AG04450 (cell line): ENCODE data around the gene STK32C. TPM values are rescaled to one million over a fixed set of nuclear protein-coding genes. Genes with fewer than 3 reads are reported as not detected.

Source experiments
- CTCF ChIA-PET: fragments of 300-600, 350-600 bp; formaldehyde crosslinking; extraction: SDS; loops from one replicate; lab custom pipeline; 2022; ENCODE audit warnings: antibody characterized with exemption, inconsistent platforms; lab: Charles Lee
- POLR2A ChIA-PET: fragments of 350-600 bp; formaldehyde crosslinking; extraction: SDS; loops from one replicate; lab custom pipeline; 2021; ENCODE audit warnings: antibody characterized with exemption, inconsistent platforms; lab: Yijun Ruan, JAX
- DNase-seq: peaks from one replicate; pipeline ENCODE4 v3.0.0-alpha.2; 2011; ENCODE audit warnings: low read depth, low spot score
- H3K27ac ChIP-seq: one replicate; pipeline ENCODE4 v1.5.1; 2012; ENCODE audit warnings: low read depth, low read length, control low read depth
- H3K27me3 ChIP-seq: one replicate; pipeline ENCODE4 v1.6.0; 2012; ENCODE audit warnings: low read length; ENCODE audit not compliant: control insufficient read depth, insufficient read depth
- H3K4me3 ChIP-seq: 2 replicates; pipeline ENCODE4 v1.5.1; 2011; ENCODE audit warnings: mild to moderate bottlenecking, low read depth, low read length, control low read depth
- H3K9me3 ChIP-seq: 2 replicates; pipeline ENCODE4 v1.5.1; 2012; ENCODE audit warnings: low read length; ENCODE audit not compliant: control insufficient read depth, insufficient read depth
- polyA plus RNA-seq: library from polyadenylated mRNA; depleted of rRNA; stranded (reverse); fragments of >200 nt; gene quantifications from 2 replicates; pipeline ENCODE4 v1.2.3, GENCODE V29; 2011
- TF ChIP-seq, protein P1 (sequence below): IDR thresholded peaks from 2 replicates; pipeline ENCODE4 v1.5.1; 2011; ENCODE audit warnings: low read depth, low read length, control low read depth, inconsistent platforms

The STK32C gene
- polyA plus RNA-seq, 1 experiment = 5.3 TPM

DNA sequence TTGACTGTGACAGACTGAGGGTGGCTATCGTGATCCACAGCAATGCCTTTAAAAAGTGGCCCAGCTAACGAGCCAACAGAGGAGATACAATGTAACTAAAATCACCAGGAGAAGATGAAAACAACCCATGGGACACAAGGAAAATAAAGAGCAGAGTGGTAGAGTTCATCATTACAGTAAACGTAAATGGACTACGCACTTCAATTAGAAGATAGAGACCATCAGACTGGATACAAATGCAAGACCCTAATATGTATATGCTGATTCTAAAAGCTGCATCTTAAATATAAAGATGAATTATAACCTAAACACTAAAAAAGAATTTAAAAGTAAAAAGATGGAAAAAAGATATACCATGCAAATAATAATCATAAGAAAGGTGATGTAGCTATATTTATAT lies 6.6 kb upstream of the STK32C start:
- H3K9me3 ChIP-seq = peaks cover 4% of the 10 kb centered on the region
- peaks cover 2% of the 10 kb centered on the region for H3K27me3 ChIP-seq
- H3K27ac ChIP-seq = no peak overlapping the region
- ChIA-PET CTCF (no interaction called here), POLR2A (no interaction called here)
- no peak overlapping the region for H3K4me3 ChIP-seq
- TF ChIP-seq, protein P1, sequence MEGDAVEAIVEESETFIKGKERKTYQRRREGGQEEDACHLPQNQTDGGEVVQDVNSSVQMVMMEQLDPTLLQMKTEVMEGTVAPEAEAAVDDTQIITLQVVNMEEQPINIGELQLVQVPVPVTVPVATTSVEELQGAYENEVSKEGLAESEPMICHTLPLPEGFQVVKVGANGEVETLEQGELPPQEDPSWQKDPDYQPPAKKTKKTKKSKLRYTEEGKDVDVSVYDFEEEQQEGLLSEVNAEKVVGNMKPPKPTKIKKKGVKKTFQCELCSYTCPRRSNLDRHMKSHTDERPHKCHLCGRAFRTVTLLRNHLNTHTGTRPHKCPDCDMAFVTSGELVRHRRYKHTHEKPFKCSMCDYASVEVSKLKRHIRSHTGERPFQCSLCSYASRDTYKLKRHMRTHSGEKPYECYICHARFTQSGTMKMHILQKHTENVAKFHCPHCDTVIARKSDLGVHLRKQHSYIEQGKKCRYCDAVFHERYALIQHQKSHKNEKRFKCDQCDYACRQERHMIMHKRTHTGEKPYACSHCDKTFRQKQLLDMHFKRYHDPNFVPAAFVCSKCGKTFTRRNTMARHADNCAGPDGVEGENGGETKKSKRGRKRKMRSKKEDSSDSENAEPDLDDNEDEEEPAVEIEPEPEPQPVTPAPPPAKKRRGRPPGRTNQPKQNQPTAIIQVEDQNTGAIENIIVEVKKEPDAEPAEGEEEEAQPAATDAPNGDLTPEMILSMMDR = no peak
- no peak for DNase-seq

DNA sequence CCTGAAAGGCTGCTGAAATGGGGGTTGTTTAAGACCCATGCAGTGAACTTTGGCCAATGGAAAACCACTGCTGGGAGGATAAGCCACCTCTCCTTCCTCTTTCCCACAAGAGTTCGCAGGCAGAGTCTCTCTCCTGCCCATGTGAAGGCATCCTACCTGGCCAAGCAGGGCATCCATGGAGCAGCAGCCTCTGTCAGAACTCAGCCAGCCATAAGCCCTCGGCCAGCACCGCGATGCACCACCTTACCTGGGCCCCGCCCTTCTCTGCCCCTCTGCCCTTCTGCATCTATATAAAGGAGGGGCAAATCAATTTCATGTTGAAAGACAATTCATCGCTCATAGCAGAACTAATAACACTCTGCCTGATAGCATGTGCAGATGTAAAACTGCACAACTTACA lies 6.1 kb upstream of the STK32C start:
- Histone ChIP-seq H3K27ac (no peak overlapping the region), H3K4me3 (no peak overlapping the region), H3K27me3 (peaks cover 2% of the 10 kb centered on the region), H3K9me3 (peaks cover 4% of the 10 kb centered on the region)
- DNase-seq = no peak
- CTCF ChIA-PET = no interaction called here
- TF ChIP-seq, protein P1 = no peak
- POLR2A ChIA-PET = no interaction called here

DNA sequence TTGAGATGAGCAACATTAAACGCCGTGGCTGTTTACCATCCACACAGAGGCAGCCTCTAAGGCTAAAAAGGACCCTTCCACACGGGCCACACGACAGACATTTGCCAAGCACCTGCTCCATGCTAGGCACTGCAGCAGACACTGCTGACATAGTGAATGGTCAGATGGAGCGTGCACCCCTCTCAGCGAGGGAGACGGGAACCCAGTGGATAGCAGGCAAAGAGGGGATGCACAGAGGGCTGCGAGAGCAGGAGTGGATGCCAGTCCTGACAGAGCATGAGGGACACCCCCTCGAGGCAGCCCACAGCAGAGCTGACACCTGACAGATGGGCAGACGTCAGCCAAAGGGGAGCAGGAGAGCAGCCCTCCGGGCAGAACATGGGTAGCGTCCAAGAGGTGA lies 5.6 kb upstream of the STK32C start:
- peaks cover 2% of the 10 kb centered on the region for H3K27me3 ChIP-seq
- H3K4me3 ChIP-seq = no peak overlapping the region
- no peak for DNase-seq
- ChIA-PET CTCF (no interaction called here), POLR2A (no interaction called here)
- H3K9me3 ChIP-seq = peaks cover 4% of the 10 kb centered on the region
- TF ChIP-seq, protein P1 = no peak
- no peak overlapping the region for H3K27ac ChIP-seq

DNA sequence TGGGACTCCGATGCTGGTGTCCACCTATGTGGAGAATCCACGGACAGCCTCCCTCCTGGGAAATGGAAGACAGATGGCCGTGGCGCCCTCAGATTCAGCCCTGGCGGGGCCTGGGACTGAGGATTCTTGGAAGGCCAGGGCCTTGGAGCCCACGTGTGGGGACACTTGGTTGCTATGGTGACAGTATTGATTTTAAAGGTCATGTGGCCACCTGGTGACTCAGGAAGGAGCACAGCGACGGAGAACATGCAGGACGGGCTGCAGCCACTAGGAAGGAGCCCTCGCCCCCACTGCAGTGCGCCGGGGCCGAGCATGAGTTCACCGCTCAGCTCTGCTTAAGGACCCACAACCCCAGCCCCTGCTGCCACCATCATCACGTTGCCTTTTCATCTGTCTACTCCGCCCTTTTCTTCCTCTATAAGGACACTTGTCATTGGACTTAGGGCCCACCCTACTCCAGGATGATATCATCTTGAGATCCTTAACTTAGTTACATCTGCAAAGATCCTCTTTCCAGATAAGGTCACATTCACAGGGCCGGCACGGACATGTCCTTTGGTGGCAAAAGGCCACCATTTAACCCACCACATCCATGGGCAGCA lies 3.7 kb upstream of the STK32C start:
- CTCF ChIA-PET = no interaction called here

DNA sequence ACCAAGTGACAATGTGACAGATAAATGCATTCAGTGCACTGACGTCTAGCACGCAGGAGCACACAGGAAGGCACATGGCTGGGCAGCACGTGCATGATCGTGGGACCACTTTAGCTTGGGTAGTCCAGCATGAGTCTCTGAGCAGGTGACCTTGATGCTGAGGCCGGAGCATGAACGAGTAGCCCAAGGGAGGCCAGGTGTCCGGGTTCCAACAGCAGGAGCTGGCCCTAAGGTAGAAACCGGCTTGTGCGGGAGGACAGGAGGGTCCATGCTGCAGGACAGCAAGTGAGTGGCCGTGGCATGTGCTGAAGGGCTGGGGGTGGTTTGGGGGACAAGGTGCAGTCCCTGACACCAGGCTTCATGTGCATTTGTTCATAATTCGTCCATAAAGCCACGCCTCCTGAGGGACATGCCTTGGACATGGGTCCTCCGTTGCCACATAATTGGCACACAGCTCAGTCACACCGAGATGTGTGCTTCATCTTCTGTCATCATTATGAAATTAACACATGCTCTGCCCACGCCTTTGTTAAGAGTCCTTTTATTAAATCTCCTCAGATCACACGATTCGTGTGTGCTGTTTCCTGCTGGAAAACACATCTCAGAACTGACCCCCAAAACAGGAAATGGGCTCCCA lies 3.1 kb upstream of the STK32C start:
- Histone ChIP-seq H3K27me3 (peaks cover 9% of the 10 kb centered on the region), H3K9me3 (peaks cover 10% of the 10 kb centered on the region), H3K4me3 (no peak overlapping the region), H3K27ac (no peak overlapping the region)
- ChIA-PET CTCF (no interaction called here), POLR2A (no interaction called here)
- TF ChIP-seq, protein P1 = no peak
- no peak for DNase-seq

More for the DNA sequence above, 3.7 kb upstream of the STK32C start:
- POLR2A ChIA-PET = no interaction called here
- H3K4me3 ChIP-seq = no peak overlapping the region
- no peak overlapping the region for H3K27ac ChIP-seq
- H3K9me3 ChIP-seq = peaks cover 4% of the 10 kb centered on the region
- TF ChIP-seq, protein P1 = no peak
- peaks cover 6% of the 10 kb centered on the region for H3K27me3 ChIP-seq
- DNase-seq = no peak
